Upper lobe of right lung (tissue), 1 donor: Measurements from ENCODE around the gene KCNG3. TPM values are rescaled to one million over a fixed set of nuclear protein-coding genes. Genes with fewer than 3 reads are reported as not detected.

ENCODE experiments used
- ATAC-seq: fragments of 200-7000 bp; cut with Tn5 transposase; one replicate; pipeline ENCODE4 v1.9.1; 2020; ENCODE audit warnings: mild to moderate bottlenecking, moderate library complexity
- DNase-seq: peaks from one replicate; pipeline ENCODE4 v3.0.0-alpha.2; 2020
- H3K27ac ChIP-seq: fragments of 200-600 bp; one replicate; pipeline ENCODE4 v1.8.0; 2022
- H3K27me3 ChIP-seq: fragments of 200-600 bp; one replicate; pipeline ENCODE4 v1.8.0; 2022; ENCODE audit warnings: mild to moderate bottlenecking
- H3K36me3 ChIP-seq: fragments of 200-600 bp; one replicate; pipeline ENCODE4 v1.8.0; 2022
- H3K4me1 ChIP-seq: fragments of 200-600 bp; one replicate; pipeline ENCODE4 v1.8.0; 2022
- H3K4me3 ChIP-seq: fragments of 200-600 bp; one replicate; pipeline ENCODE4 v1.8.0; 2022; ENCODE audit warnings: mild to moderate bottlenecking
- H3K9me3 ChIP-seq: fragments of 200-600 bp; one replicate; pipeline ENCODE4 v1.8.0; 2022
- CTCF ChIP-seq: fragments of 200-600 bp; IDR thresholded peaks from one replicate; pipeline ENCODE4 v1.8.0; 2022; ENCODE audit warnings: antibody characterized with exemption
- intact Hi-C: fragments of 100-400 bp; cut with DNase I; formaldehyde crosslinking; loops from one replicate; pipeline ENCODE4 v1.11.0; 2022
- total RNA-seq: library from RNA; stranded (reverse); fragmentation: NEBNext Ultra II Directional; extraction: Animal tissue kit (Norgen Biotek cat#: 25700); gene quantifications from one replicate; pipeline ENCODE4 v1.2.1, GENCODE V29; 2021
- donor health status: DM: no; HTN: yes; CAD: no; lungs with severe emphysema.

The KCNG3 gene
- total RNA-seq, 1 donor from 2014 or later = 1.3 TPM

DNA sequence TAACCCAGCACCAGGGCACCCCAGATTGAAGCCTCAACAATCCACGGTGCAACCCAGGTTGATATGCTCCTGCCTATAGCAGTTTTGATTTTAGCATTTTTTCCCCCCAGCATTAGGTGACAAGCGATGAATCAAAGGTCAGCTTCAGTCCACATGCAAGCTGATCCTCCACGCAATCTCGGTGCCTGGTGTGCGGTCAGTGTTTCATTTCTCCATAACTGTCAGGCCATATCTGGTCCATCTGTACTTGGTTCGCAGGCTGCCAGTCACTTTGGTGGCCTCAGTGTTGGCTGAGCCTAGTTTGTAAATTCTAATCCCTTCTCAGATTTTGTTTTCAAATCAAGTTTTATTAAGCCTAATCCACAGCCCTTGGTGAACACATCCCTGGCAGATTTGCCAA is 30.2 kb downstream of the KCNG3 start:
- no peaks in the 10 kb centered on the region for H3K4me1 ChIP-seq
- H3K27me3 ChIP-seq = no peaks in the 10 kb centered on the region
- intact Hi-C loops = no loop called here
- H3K4me3 ChIP-seq = no peak overlapping the region
- no peak overlapping the region for H3K27ac ChIP-seq
- H3K9me3 ChIP-seq = no peaks in the 10 kb centered on the region
- DNase-seq (no peak), ATAC-seq (no peak)
- TF ChIP-seq CTCF = no peak
- H3K36me3 ChIP-seq = no peaks in the 10 kb centered on the region

GRCh38 chr2:42459296-42459695 is 34.5 kb downstream of the KCNG3 start:
- H3K27ac ChIP-seq = no peak overlapping the region
- no peaks in the 10 kb centered on the region for H3K4me1 ChIP-seq
- no peak overlapping the region for H3K4me3 ChIP-seq
- intact Hi-C loops = no loop called here
- DNase-seq (no peak), ATAC-seq (peak; percentile 37)
- H3K9me3 ChIP-seq = no peaks in the 10 kb centered on the region
- no peaks in the 10 kb centered on the region for H3K36me3 ChIP-seq
- no peaks in the 10 kb centered on the region for H3K27me3 ChIP-seq
- no peak for TF ChIP-seq CTCF

DNA sequence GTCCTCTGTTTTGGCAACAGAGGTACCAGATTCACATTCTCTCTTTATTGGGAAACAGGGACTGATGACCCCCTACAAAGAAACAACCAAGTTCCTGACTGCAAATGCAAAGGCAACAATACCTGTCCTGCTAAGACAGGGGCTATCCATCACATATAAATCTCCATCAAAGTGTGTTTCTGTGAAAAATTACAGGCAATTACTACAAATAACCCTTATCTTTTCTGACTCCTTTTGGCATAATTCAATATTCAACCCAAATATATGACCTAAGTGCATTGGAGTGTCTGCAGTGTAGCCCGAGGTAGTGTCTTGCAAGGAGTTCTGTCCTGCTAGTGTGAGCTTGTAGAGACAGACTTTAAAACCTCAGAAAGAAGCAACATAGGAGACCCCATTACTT is 35.4 kb downstream of the KCNG3 start:
- intact Hi-C loops = no loop called here
- H3K4me3 ChIP-seq = no peak overlapping the region

GRCh38 chr2:42457011-42457410 is 36.8 kb downstream of the KCNG3 start:
- H3K4me1 ChIP-seq = no peaks in the 10 kb centered on the region
- H3K27me3 ChIP-seq = no peaks in the 10 kb centered on the region
- H3K27ac ChIP-seq = no peak overlapping the region
- no peak for TF ChIP-seq CTCF
- no peak for DNase-seq
- no peaks in the 10 kb centered on the region for H3K36me3 ChIP-seq
- H3K4me3 ChIP-seq = no peak overlapping the region
- no peaks in the 10 kb centered on the region for H3K9me3 ChIP-seq
- intact Hi-C loops = no loop called here
- no peak for ATAC-seq

More for the DNA sequence above, 35.4 kb downstream of the KCNG3 start:
- Histone ChIP-seq H3K27me3 (no peaks in the 10 kb centered on the region), H3K9me3 (no peaks in the 10 kb centered on the region), H3K27ac (no peak overlapping the region), H3K4me1 (no peaks in the 10 kb centered on the region), H3K36me3 (no peaks in the 10 kb centered on the region)
- TF ChIP-seq CTCF = no peak
- DNase-seq (no peak), ATAC-seq (no peak)

- Histone ChIP-seq H3K36me3 (no peaks in the 10 kb centered on the region), H3K27me3 (no peaks in the 10 kb centered on the region), H3K27ac (no peak overlapping the region), H3K4me3 (no peak overlapping the region), H3K9me3 (no peaks in the 10 kb centered on the region), H3K4me1 (no peaks in the 10 kb centered on the region)
- ATAC-seq (no peak), DNase-seq (no peak)
- no peak for TF ChIP-seq CTCF
- intact Hi-C loops = no loop called here
Measured at GRCh38 chr2:42456126-42456839, 37.5 kb downstream of the KCNG3 start.

DNA sequence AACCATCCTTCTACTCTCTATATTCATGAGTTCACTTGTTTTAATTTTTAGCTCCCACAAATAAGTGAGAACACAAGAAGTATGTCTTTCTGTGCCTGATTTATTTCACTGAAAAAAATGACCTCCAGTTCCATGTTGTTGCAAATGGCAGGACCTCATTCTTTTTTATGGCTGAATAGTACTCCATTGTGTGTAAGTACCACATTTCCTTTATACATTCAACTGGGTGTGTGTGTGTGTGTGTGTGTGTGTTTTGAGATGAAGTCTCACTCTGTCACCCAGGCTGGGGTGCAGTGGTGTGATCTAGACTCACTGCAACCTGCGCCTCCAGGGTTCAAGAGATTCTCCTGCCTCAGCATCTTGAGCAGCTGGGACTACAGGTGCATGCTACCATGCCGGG is 41.2 kb downstream of the KCNG3 start:
- intact Hi-C loops = no loop called here
- Histone ChIP-seq H3K4me3 (no peak overlapping the region), H3K36me3 (no peaks in the 10 kb centered on the region), H3K27me3 (no peaks in the 10 kb centered on the region), H3K27ac (no peak overlapping the region), H3K4me1 (no peaks in the 10 kb centered on the region), H3K9me3 (no peaks in the 10 kb centered on the region)
- TF ChIP-seq CTCF = no peak
- ATAC-seq (no peak), DNase-seq (no peak)
